ENCODE measurements around the gene SLC39A12.

Gene SLC39A12

GRCh38 chr10:17965649-17966235, 14.0 kb downstream of the SLC39A12 start:
- no peak for DNase-seq

GRCh38 chr10:17974505-17974904, 22.8 kb downstream of the SLC39A12 start:
- no peak for DNase-seq

GRCh38 chr10:17980846-17981565, 29.3 kb downstream of the SLC39A12 start:
- DNase-seq, result no peak

DNA sequence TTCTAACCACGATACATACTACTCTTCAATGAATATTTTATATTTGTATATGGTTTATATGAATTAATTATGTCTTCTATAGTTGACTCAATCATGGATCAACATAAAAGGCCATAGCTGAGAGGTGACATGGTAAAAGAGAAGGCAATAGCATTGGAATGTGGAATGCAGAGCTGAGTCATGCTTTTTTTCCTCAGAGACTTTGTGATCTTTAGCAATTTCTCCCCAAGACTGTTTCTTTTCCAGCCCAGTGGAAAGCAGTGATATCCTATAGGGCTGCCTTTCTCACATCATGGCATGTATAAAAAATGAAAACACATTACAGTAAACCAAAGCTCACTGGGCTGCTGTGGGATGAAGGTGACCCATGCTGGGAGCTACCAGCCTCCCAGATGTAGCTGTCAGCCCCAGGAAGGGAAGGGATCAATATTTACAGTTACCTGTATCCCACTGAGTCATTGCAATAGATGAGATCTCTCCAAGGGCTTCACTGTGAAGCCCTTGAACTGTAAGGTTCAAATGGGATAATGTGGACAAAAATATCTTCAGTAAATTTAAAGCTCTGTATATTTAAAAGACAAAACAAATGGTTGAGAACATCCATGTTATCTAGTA, 30.2 kb downstream of the SLC39A12 start:
- DNase-seq, result no peak

DNA sequence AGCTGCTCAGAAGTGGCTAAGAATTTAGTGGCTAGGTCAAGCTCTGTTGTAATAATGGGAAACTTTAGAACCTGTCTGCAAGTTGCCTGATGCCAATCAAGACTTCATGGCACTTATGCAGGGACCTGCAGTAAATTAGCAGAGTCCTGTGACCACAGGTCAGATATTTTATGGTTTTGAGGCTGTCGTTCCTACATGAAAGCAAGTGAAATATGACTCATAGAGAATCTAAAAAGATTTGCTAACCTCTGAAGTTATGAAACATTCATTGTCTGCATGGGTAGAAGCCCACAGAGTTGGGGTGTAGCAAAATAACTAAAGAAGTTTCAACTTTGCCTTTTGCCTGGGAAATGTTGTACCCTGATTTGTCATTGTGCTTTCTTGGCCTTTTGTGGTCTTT, 32.3 kb downstream of the SLC39A12 start:
- no peak for DNase-seq

DNA sequence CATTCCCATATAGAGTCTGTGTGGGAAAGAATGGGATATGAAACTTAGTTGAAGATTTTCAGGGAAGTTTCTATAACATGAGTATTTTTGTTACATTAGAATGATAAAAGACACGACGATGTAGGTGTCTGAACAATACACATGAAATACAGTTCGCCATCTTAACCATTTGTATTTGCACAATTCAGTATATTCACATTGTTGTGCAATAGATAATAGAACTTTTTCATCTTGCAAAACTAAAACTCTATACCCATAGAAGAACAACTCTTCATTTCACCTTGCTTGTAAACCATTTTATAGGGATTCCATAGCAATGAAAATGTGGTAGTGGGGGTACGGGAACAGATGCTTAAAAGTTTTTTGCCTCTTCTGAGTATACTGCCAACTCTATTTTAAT, 32.8 kb downstream of the SLC39A12 start:
- DNase-seq, result no peak

GRCh38 chr10:17989908-17990767, 38.4 kb downstream of the SLC39A12 start:
- no peak for DNase-seq

GRCh38 chr10:17992266-17992665, 40.5 kb downstream of the SLC39A12 start:
- no peak for DNase-seq

GRCh38 chr10:17993361-17993760, 41.6 kb downstream of the SLC39A12 start:
- DNase-seq, result no peak

GRCh38 chr10:18000601-18001000, 48.9 kb downstream of the SLC39A12 start:
- DNase-seq, result no peak

GRCh38 chr10:18005445-18005780, 53.7 kb downstream of the SLC39A12 start:
- DNase-seq, result no peak

DNA sequence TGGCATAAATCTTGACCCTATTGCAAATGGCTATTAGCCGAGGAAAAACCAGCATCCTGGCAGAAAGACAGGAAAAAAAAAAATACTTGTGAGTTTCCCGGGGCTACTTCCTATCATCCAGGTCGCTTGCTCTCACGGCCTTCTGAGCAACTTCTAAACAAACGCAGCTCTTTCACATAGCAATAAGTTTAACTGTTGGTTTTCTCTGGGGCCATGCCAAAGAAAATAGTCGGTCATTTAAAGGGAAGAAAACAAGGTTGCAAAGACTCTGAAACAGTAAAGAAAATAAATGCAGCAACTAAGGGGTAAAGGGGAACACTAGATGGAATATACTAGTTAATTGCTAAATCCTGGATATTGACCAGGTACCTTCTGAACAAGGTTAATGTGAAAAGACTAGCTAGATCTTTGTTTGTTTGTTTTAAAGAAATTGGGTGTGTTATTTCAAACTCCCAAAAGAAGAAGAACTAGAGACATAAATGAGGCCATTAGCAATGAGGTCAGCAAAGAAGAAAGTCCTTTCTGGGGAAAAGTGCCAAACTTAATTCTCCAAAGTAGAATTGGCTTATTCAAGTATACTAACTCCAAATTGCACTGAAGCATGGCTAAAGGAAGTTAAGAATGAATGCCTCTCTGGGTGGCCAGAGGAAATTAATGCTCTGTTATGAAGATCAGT, 54.2 kb downstream of the SLC39A12 start:
- DNase-seq, result no peak

DNA sequence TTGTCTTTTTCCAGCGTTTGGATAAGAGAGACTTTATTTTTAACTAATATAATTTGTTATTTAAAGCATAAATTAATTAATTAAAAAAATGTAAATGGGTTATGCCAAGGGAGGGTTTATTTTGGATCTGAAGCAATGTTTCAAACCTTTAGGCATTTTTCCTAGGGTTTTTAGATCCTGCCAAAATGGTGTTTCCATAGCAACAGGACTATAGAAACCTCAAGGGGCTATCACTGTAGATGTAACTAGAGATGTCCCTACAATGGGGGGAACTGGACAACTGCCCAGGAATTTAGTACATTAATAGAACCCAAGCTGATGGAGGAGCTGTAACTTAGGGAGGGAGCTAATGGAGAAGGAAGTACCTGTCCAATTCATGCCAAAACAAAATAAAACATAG, 57.3 kb downstream of the SLC39A12 start:
- no peak for DNase-seq

DNA sequence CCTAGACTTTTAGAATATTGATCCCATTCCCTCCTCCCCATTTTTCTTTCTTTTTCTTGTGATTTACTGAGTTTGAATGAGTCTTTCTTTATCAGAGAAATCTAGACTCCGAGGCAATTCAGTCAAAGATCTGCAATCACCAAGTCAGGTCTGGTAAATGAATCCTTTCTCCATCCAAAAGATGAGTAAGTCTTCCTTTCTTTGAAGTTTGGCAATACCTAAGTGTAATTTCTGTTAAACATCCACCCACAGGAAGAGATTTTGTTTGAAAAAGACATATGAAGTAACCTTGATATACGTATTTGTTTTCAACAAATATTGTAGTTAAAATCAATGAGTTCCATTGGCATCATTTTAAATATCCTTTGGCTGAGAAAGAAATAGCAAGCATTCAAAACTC, 58.3 kb downstream of the SLC39A12 start:
- DNase-seq, result no peak

DNA sequence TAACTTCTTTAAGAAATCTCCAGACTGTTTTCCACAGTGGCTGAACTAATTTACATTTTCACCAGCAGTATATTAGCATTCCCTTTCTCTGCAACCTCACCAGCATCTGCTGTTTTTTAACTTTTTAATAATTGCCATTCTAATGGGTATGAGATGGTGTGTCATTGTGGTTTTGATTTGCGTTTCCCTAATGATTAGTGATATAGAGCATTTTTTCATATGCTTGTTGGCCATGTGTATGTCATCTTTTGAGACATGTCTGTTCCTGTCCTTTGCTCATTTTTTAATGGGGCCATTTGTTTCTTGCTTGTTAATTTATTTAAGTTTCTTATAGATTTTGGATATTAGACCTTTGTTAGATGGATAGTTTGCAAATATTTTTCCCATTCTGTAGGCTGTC, 68.8 kb downstream of the SLC39A12 start:
- no peak for DNase-seq

GRCh38 chr10:18021725-18022480, 70.2 kb downstream of the SLC39A12 start:
- no peak for DNase-seq

- no peak for DNase-seq
Measured at GRCh38 chr10:18043148-18044006, 91.7 kb downstream of the SLC39A12 start.

DNA sequence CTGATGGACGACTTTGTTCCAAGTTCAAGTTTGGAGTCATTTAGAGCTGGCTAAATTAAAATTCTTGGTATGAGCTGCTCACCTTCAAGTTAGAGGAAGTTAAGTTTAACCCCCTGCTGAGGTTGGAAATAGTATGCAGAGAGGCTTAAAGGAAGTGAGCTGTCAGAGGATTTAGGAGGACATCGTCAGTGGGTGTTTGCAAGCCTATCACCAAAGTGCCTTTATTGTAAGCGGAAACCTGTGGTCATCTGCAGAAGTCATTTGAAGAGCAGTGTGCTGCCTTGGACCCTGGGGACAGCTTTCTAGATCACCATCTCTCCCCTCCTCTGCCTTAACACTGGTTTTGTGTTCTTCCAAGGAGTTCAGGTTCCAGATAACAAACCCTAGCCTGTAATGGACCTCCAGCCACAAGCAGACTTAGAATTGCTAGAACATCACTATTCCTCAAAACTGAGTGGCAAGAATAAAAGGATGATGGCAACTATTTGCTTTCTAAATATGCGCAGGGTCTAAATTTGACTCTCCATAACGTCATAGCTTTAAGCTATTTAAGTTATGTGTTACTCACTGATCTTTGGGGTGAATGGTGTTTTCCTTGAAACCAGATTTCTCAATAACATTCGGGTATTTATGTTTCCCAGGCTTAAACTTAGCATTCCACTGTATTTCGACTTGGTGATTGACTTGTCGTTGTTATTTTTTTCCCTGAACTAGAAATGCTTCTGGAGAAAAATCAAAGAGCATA, 93.4 kb downstream of the SLC39A12 start:
- no peak for DNase-seq

DNA sequence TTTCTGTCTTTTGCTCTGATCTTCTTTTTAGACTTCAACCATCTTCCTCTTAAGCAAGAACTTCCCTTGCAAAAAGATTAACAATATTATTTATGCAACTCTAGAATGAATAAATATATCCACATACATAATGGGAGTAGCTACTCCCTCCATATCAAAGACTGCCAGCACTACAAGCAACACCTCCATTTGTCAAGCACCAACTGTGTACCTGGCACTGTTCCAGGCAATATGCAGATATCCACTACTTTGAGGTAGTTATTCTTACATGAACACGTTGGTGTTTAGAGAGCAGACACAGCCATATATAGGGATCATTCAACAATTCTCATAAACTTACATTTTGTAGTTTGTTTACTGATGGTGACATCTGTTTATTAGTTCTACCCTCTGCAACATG, 104.9 kb downstream of the SLC39A12 start:
- no peak for DNase-seq

GRCh38 chr10:18059826-18060559, 108.3 kb downstream of the SLC39A12 start:
- DNase-seq, result no peak
